IMR-90 (cell line): ENCODE results near the gene TCF7L2. TPM values are rescaled to one million over a fixed set of nuclear protein-coding genes. Genes with fewer than 3 reads are reported as not detected.

Source experiments
- ATAC-seq: fragments of 200-7000 bp; cut with Tn5 transposase; 2 replicates; pipeline ENCODE4 v1.9.1; 2020; ENCODE audit warnings: low read depth, mild to moderate bottlenecking, moderate library complexity
- BruUV-seq: library from RNA; stranded (reverse); fragments of 400-500 nt; replicated peaks from 2 replicates; lab custom pipeline; 2021; lab: Mats Ljungman, UMichigan
- CTCF ChIA-PET: fragments of 300-600 bp; formaldehyde crosslinking; extraction: SDS; loops from one replicate; lab custom pipeline; 2021; ENCODE audit warnings: antibody characterized with exemption; lab: Yijun Ruan, JAX
- POLR2A ChIA-PET: fragments of 300-600 bp; sonication (Branson Sonifier 250); formaldehyde crosslinking; loops from one replicate; lab custom pipeline; 2022; ENCODE audit warnings: antibody characterized with exemption; ENCODE audit not compliant: unreplicated experiment; lab: Charles Lee
- DNase-seq: peaks from one replicate; pipeline ENCODE4 v3.0.0; 2013
- H2AFZ ChIP-seq: replicated peaks from 2 replicates; pipeline ENCODE3; 2013; ENCODE audit warnings: low read length, mild to moderate bottlenecking; ENCODE audit not compliant: poor library complexity
- H2AK5ac ChIP-seq: 2 replicates; pipeline ENCODE4 v1.6.1; 2013; ENCODE audit warnings: low read depth, low read length, inconsistent platforms
- H2AK9ac ChIP-seq: replicated peaks from 2 replicates; pipeline ENCODE3; 2013; ENCODE audit warnings: mild to moderate bottlenecking, low read depth, low read length, moderate library complexity; ENCODE audit not compliant: poor library complexity
- H2BK120ac ChIP-seq: 2 replicates; pipeline ENCODE4 v1.6.1; 2013; ENCODE audit warnings: low read depth, low read length, inconsistent platforms
- H2BK15ac ChIP-seq: 3 replicates; pipeline ENCODE4 v1.6.1; 2013; ENCODE audit warnings: low read depth, low read length, inconsistent platforms
- H2BK20ac ChIP-seq: 2 replicates; pipeline ENCODE4 v1.6.1; 2013; ENCODE audit warnings: low read depth, mild to moderate bottlenecking, inconsistent platforms, low read length, moderate library complexity
- H2BK5ac ChIP-seq: 2 replicates; pipeline ENCODE4 v1.6.1; 2013; ENCODE audit warnings: mild to moderate bottlenecking, low read depth, low read length, inconsistent platforms; ENCODE audit not compliant: poor library complexity, severe bottlenecking
- H3K14ac ChIP-seq: replicated peaks from 2 replicates; pipeline ENCODE4 v1.6.1; 2013; ENCODE audit warnings: low read depth, low read length, inconsistent platforms
- H3K18ac ChIP-seq: 2 replicates; pipeline ENCODE4 v1.6.1; 2013; ENCODE audit warnings: low read depth, low read length, control low read depth
- H3K23ac ChIP-seq: 2 replicates; pipeline ENCODE4 v1.6.1; 2013; ENCODE audit warnings: low read depth, low read length, inconsistent platforms
- H3K27ac ChIP-seq: 2 replicates; pipeline ENCODE4 v1.5.1; 2013; ENCODE audit warnings: mild to moderate bottlenecking, control low read depth, low read length; ENCODE audit not compliant: insufficient read depth
- H3K27me3 ChIP-seq: 2 replicates; pipeline ENCODE4 v1.6.1; 2013; ENCODE audit warnings: low read length; ENCODE audit not compliant: control insufficient read depth, insufficient read depth
- H3K36me3 ChIP-seq: 2 replicates; pipeline ENCODE4 v1.6.1; 2013; ENCODE audit warnings: low read length, mixed read lengths; ENCODE audit not compliant: control insufficient read depth, insufficient read depth
- H3K4ac ChIP-seq: 2 replicates; pipeline ENCODE4 v1.6.1; 2013; ENCODE audit warnings: low read depth, low read length, inconsistent platforms
- H3K4me1 ChIP-seq: 2 replicates; pipeline ENCODE4 v1.6.1; 2013; ENCODE audit warnings: low read length, mixed read lengths; ENCODE audit not compliant: control insufficient read depth, insufficient read depth
- H3K4me2 ChIP-seq: 2 replicates; pipeline ENCODE4 v1.6.1; 2013; ENCODE audit warnings: low read depth, mild to moderate bottlenecking, control low read depth, low read length, moderate library complexity
- H3K4me3 ChIP-seq: 2 replicates; pipeline ENCODE4 v1.5.1; 2013; ENCODE audit warnings: low read depth, mild to moderate bottlenecking, control low read depth, low read length, moderate library complexity; ENCODE audit not compliant: insufficient read depth
- H3K56ac ChIP-seq: 2 replicates; pipeline ENCODE4 v1.6.1; 2013; ENCODE audit warnings: low read length, inconsistent platforms; ENCODE audit not compliant: insufficient read depth; ENCODE audit errors: extremely low read depth
- H3K79me1 ChIP-seq, 2 experiments: 2 replicates each; pipeline ENCODE4 v1.6.1; 2013; ENCODE audit warnings: low read length in 2 of 2, inconsistent platforms in 1 of 2, low read depth in 1 of 2
- H3K9ac ChIP-seq: 2 replicates; pipeline ENCODE4 v1.6.1; 2013; ENCODE audit warnings: low read depth, low read length, control low read depth
- H3K9me1 ChIP-seq: 2 replicates; pipeline ENCODE4 v1.6.1; 2013; ENCODE audit warnings: low read length, inconsistent platforms; ENCODE audit not compliant: insufficient read depth
- H3K9me3 ChIP-seq: 2 replicates; pipeline ENCODE4 v1.6.1; 2013; ENCODE audit warnings: low read length; ENCODE audit not compliant: control insufficient read depth, insufficient read depth
- H4K20me1 ChIP-seq: 2 replicates; pipeline ENCODE4 v1.6.1; 2013; ENCODE audit warnings: low read length, inconsistent platforms; ENCODE audit not compliant: insufficient read depth
- H4K5ac ChIP-seq: 2 replicates; pipeline ENCODE4 v1.6.1; 2013; ENCODE audit warnings: mild to moderate bottlenecking, low read depth, low read length, control low read depth
- H4K8ac ChIP-seq, 2 experiments: 2 replicates each; pipeline ENCODE4 v1.6.1; 2013; ENCODE audit warnings: low read depth in 2 of 2, low read length in 2 of 2, control low read depth in 1 of 2, inconsistent platforms in 1 of 2
- H4K91ac ChIP-seq: 2 replicates; pipeline ENCODE4 v1.6.1; 2013; ENCODE audit warnings: low read depth, low read length, inconsistent platforms; ENCODE audit not compliant: insufficient read depth
- BHLHE40 ChIP-seq: fragments of 150-350 bp; IDR thresholded peaks from 2 replicates; pipeline ENCODE4 v1.6.1; 2016; ENCODE audit warnings: mild to moderate bottlenecking, low read depth, low read length
- CEBPB ChIP-seq: IDR thresholded peaks from 2 replicates; pipeline ENCODE4 v1.6.1; 2012; ENCODE audit warnings: low read depth, low read length, improper control_type of control experiment
- CHD1 ChIP-seq: IDR thresholded peaks from 2 replicates; pipeline ENCODE4 v1.6.1; 2012; ENCODE audit warnings: low read depth, low read length, improper control_type of control experiment
- CTCF ChIP-seq: conservative IDR thresholded peaks from 2 replicates; pipeline ENCODE4 v1.5.1; 2012; ENCODE audit warnings: mild to moderate bottlenecking, low read depth, low read length, improper control_type of control experiment
- ELK1 ChIP-seq: fragments of 150-350 bp; IDR thresholded peaks from 2 replicates; pipeline ENCODE4 v1.6.1; 2016; ENCODE audit warnings: low read depth, mild to moderate bottlenecking, low read length, moderate library complexity, borderline replicate concordance
- FOS ChIP-seq: fragments of 150-350 bp; IDR thresholded peaks from 2 replicates; pipeline ENCODE4 v1.6.1; 2016; ENCODE audit warnings: low read depth, low read length
- MAFK ChIP-seq: IDR thresholded peaks from 2 replicates; pipeline ENCODE4 v1.6.1; 2012; ENCODE audit warnings: low read depth, low read length, improper control_type of control experiment
- MAZ ChIP-seq: IDR thresholded peaks from 2 replicates; pipeline ENCODE4 v1.6.1; 2012; ENCODE audit warnings: low read depth, mild to moderate bottlenecking, low read length, improper control_type of control experiment, moderate library complexity, borderline replicate concordance
- MXI1 ChIP-seq: IDR thresholded peaks from 2 replicates; pipeline ENCODE4 v1.6.1; 2012; ENCODE audit warnings: low read depth, mild to moderate bottlenecking, low read length, moderate library complexity, borderline replicate concordance
- NFE2L2 ChIP-seq: fragments of 150-350 bp; IDR thresholded peaks from 2 replicates; pipeline ENCODE4 v1.6.1; 2016; ENCODE audit warnings: low read depth, mild to moderate bottlenecking, low read length
- POLR2A ChIP-seq: IDR thresholded peaks from 2 replicates; pipeline ENCODE4 v1.6.1; 2012; ENCODE audit warnings: mild to moderate bottlenecking, low read depth, low read length
- RAD21 ChIP-seq: IDR thresholded peaks from 2 replicates; pipeline ENCODE4 v1.6.1; 2012; ENCODE audit warnings: low read length, improper control_type of control experiment
- RCOR1 ChIP-seq: IDR thresholded peaks from 2 replicates; pipeline ENCODE4 v1.6.1; 2012; ENCODE audit warnings: mild to moderate bottlenecking, low read length, improper control_type of control experiment; ENCODE audit not compliant: insufficient replicate concordance
- RFX5 ChIP-seq: IDR thresholded peaks from 2 replicates; pipeline ENCODE4 v1.8.0; 2012; ENCODE audit warnings: low read depth, mild to moderate bottlenecking, low read length, moderate library complexity
- SMC3 ChIP-seq: fragments of 150-350 bp; IDR thresholded peaks from 2 replicates; pipeline ENCODE4 v1.6.1; 2016; ENCODE audit warnings: low read depth, mild to moderate bottlenecking, antibody characterized with exemption, low read length, moderate library complexity
- WGBS, 2 experiments: methylation state at CpG; one replicate each; pipeline versions ENCODE4 v1.1.5 to v1.1.7; 2013; ENCODE audit warnings: missing lambda C conversion rate in 2 of 2; ENCODE audit not compliant: insufficient read length in 1 of 2; ENCODE audit errors: extremely low coverage in 2 of 2; 5-methylcytosine and 5-hydroxymethylcytosine counted together
- dilution Hi-C: fragments of 300-500 bp; cut with HindIII; formaldehyde crosslinking; loops from one replicate; pipeline ENCODE4 v1.14.3; 2018; ENCODE audit warnings: low sequenced_read_pairs; ENCODE audit not compliant: unreplicated experiment
- in situ Hi-C: fragments of 300-500 bp; cut with MboI; formaldehyde crosslinking; loops from 3 replicates; pipeline ENCODE4 v1.14.3; 2019; ENCODE audit warnings: low sequenced_read_pairs, inconsistent platforms, mixed read lengths
- intact Hi-C: fragments of 100-400 bp; cut with micrococcal nuclease; formaldehyde crosslinking; loops from 2 replicates; pipeline ENCODE4 v1.10.0; 2022
- polyA plus RNA-seq, 3 experiments: library from polyadenylated mRNA; depleted of rRNA; stranded (reverse); fragments of >200 nt; gene quantifications; 2 replicates each; pipeline ENCODE4 v1.2.3, GENCODE V29; 2012; ENCODE audit warnings: low replicate concordance in 1 of 3
- total RNA-seq: library from RNA; depleted of rRNA; stranded (reverse); fragments of >200 nt; gene quantifications from 2 replicates; pipeline ENCODE4 v1.2.3, GENCODE V29; 2012
- TF ChIP-seq, protein P1 (sequence below): fragments of 150-350 bp; IDR thresholded peaks from 2 replicates; pipeline ENCODE4 v1.6.1; 2017; ENCODE audit warnings: mild to moderate bottlenecking, antibody characterized with exemption, low read length, low read depth

The TCF7L2 gene
- total and polyA plus RNA-seq, 2 of the 4 experiments (the other 2 are of a cell fraction) = 1.3 to 12.2 TPM

DNA sequence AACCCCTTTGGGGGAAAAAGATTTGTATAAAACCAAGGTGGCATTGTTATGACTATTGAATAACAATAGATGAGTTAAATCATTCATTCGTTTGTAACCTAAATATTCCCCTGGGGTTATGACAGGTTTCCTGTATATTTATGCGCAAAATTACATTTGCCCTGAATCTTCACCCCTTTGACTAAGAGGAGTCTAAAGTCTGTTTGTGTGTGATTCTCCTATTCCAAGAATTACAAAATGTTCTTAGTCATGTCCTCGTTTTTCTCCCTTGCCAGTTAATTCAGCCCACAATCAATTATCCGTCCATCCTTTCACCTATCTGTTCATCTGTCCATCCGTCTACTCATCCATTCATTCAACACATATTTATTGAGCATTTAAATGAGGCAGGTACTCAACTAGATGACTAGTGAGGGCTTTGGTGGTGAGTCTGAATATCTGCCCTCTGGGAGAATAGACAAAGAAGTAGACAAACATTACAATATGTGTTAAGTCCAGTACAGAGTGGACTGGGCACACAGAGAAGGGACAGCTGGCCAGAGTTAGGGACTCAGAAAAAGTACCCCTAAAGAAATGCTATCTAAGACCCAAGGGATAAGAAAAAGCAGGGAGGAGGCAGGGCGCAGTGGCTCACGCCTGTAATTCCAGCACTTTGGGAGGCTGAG lies 35.6 kb upstream of the TCF7L2 start:
- ATAC-seq (no peak), DNase-seq (no peak)
- Histone ChIP-seq H2AK9ac (no peak overlapping the region), H3K27me3 (no peaks in the 10 kb centered on the region), H3K4me1 (peaks cover under 1% of the 10 kb centered on the region; the same call in 1 of the 2 replicates), H3K4me2 (no peak overlapping the region), H3K36me3 (no peaks in the 10 kb centered on the region), H4K5ac (no peak overlapping the region), H3K4me3 (no peak overlapping the region), H3K23ac (no peak overlapping the region), H4K91ac (no peak overlapping the region), H2BK5ac (no peak overlapping the region), H3K9me3 (no peaks in the 10 kb centered on the region), H2AFZ (no peak overlapping the region), H4K8ac (no peak overlapping the region), H2BK15ac (no peak overlapping the region), H3K9ac (no peak overlapping the region), H4K20me1 (no peaks in the 10 kb centered on the region), H3K14ac (no peak overlapping the region), H2AK5ac (no peak overlapping the region), H3K9me1 (no peaks in the 10 kb centered on the region), H3K79me1 (no peaks in the 10 kb centered on the region), H3K27ac (no peak overlapping the region), H2BK20ac (no peak overlapping the region), H3K4ac (no peak overlapping the region), H3K18ac (no peak overlapping the region), H3K56ac (no peak overlapping the region), H2BK120ac (no peak overlapping the region)
- BruUV-seq = no TSS peak
- in situ Hi-C loops (no loop called here), dilution Hi-C loops (no loop called here), intact Hi-C loops (no loop called here)
- ChIA-PET POLR2A (no interaction called here), CTCF (interaction anchor here (0.6 kb wide), 2 partner anchors 16 to 204 kb away, joined by 3 to 4 read pairs; no protein-coding TSS in a partner anchor)
- no peak for TF ChIP-seq MXI1
- no peak for TF ChIP-seq BHLHE40
- TF ChIP-seq CEBPB = no peak
- no peak for TF ChIP-seq ELK1
- no peak for TF ChIP-seq RAD21
- TF ChIP-seq FOS = no peak
- no peak for TF ChIP-seq POLR2A
- TF ChIP-seq CTCF = no peak
- TF ChIP-seq MAFK = no peak
- no peak for TF ChIP-seq CHD1
- TF ChIP-seq, protein P1, sequence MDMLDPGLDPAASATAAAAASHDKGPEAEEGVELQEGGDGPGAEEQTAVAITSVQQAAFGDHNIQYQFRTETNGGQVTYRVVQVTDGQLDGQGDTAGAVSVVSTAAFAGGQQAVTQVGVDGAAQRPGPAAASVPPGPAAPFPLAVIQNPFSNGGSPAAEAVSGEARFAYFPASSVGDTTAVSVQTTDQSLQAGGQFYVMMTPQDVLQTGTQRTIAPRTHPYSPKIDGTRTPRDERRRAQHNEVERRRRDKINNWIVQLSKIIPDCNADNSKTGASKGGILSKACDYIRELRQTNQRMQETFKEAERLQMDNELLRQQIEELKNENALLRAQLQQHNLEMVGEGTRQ = no peak
- no peak for TF ChIP-seq MAZ
- TF ChIP-seq RCOR1 = no peak
- no peak for TF ChIP-seq RFX5
- no peak for TF ChIP-seq NFE2L2
- no peak for TF ChIP-seq SMC3
- no CpG with 5 or more reads among the region's 7 CpGs for WGBS, 2 experiments
